ENCODE data around the gene PBX3. TPM values are rescaled to one million over a fixed set of nuclear protein-coding genes. Genes with fewer than 3 reads are reported as not detected.
A peak's percentile ranks its signal among the peaks of the same experiment; 100 is the strongest.

The PBX3 gene
- polyA plus RNA-seq, 3 donors from 2014 or later = 5.7 to 7.0 (median 6.2) TPM

- Mint-ChIP-seq H3K4me3 (no peak overlapping the region), H3K36me3 (peaks cover 0 to 3% (median 0%) of the 10 kb centered on the region in 3 donors), H3K27ac (no peak overlapping the region), H3K27me3 (ENCODE audit: low read depth in 3 of 3) (peaks cover 0 to 5% (median 0%) of the 10 kb centered on the region in 3 donors), H3K9me3 (no peaks in the 10 kb centered on the region), H3K4me1 (peaks cover 0 to 6% of the 10 kb centered on the region in 2 donors)
- DNase-seq = no peak
Observed at GRCh38 chr9:125850763-125851162, 103.6 kb downstream of the PBX3 start.

- no peaks in the 10 kb centered on the region for H3K36me3 Mint-ChIP-seq
- peaks cover 0 to 3% (median 0%) of the 10 kb centered on the region in 3 donors for H3K27me3 Mint-ChIP-seq (ENCODE audit: low read depth in 3 of 3)
- H3K4me3 Mint-ChIP-seq = no peak overlapping the region
- no peaks in the 10 kb centered on the region for H3K9me3 Mint-ChIP-seq
- DNase-seq = no peak
- H3K4me1 Mint-ChIP-seq = peaks cover 0 to 6% of the 10 kb centered on the region in 2 donors
- H3K27ac Mint-ChIP-seq = no peak overlapping the region
Observed at GRCh38 chr9:125851979-125852378, 104.8 kb downstream of the PBX3 start.

GRCh38 chr9:125852386-125852785 lies 105.2 kb downstream of the PBX3 start:
- Mint-ChIP-seq H3K9me3 (no peaks in the 10 kb centered on the region), H3K27me3 (ENCODE audit: low read depth in 3 of 3) (peaks cover 0 to 3% (median 0%) of the 10 kb centered on the region in 3 donors), H3K36me3 (no peaks in the 10 kb centered on the region), H3K27ac (no peak overlapping the region), H3K4me1 (peaks cover 0 to 6% of the 10 kb centered on the region in 2 donors), H3K4me3 (no peak overlapping the region)
- DNase-seq = no peak

GRCh38 chr9:125854553-125855275 lies 107.5 kb downstream of the PBX3 start:
- Mint-ChIP-seq H3K36me3 (no peaks in the 10 kb centered on the region), H3K9me3 (no peaks in the 10 kb centered on the region), H3K27ac (no peak overlapping the region), H3K4me3 (no peak overlapping the region), H3K4me1 (peaks cover 0 to 6% of the 10 kb centered on the region in 2 donors), H3K27me3 (ENCODE audit: low read depth in 3 of 3) (peaks cover 0 to 3% (median 0%) of the 10 kb centered on the region in 3 donors)
- DNase-seq = no peak

GRCh38 chr9:125856331-125856730 lies 109.2 kb downstream of the PBX3 start:
- Mint-ChIP-seq H3K27ac (no peak overlapping the region), H3K27me3 (ENCODE audit: low read depth in 3 of 3) (peaks cover 0 to 1% (median 0%) of the 10 kb centered on the region in 3 donors), H3K36me3 (no peaks in the 10 kb centered on the region), H3K9me3 (no peaks in the 10 kb centered on the region), H3K4me1 (peaks cover 0 to 6% of the 10 kb centered on the region in 2 donors), H3K4me3 (no peak overlapping the region)
- no peak for DNase-seq

- Mint-ChIP-seq H3K4me1 (peaks cover 0 to 1% of the 10 kb centered on the region in 2 donors), H3K4me3 (no peak overlapping the region), H3K36me3 (no peaks in the 10 kb centered on the region), H3K9me3 (no peaks in the 10 kb centered on the region), H3K27me3 (ENCODE audit: low read depth in 3 of 3) (no peaks in the 10 kb centered on the region), H3K27ac (no peak overlapping the region)
- DNase-seq = no peak
Observed at GRCh38 chr9:125861405-125862058, 114.4 kb downstream of the PBX3 start.

GRCh38 chr9:125863923-125864322 lies 116.8 kb downstream of the PBX3 start:
- H3K36me3 Mint-ChIP-seq = no peaks in the 10 kb centered on the region
- no peaks in the 10 kb centered on the region for H3K27me3 Mint-ChIP-seq (ENCODE audit: low read depth in 3 of 3)
- H3K27ac Mint-ChIP-seq = peak overlapping the region in 1 of 6 donors; percentile 77
- DNase-seq = no peak
- H3K4me3 Mint-ChIP-seq = no peak overlapping the region
- H3K9me3 Mint-ChIP-seq = no peaks in the 10 kb centered on the region
- peaks cover 0 to 6% of the 10 kb centered on the region in 2 donors for H3K4me1 Mint-ChIP-seq

- H3K27ac Mint-ChIP-seq = no peak overlapping the region
- H3K4me3 Mint-ChIP-seq = no peak overlapping the region
Observed at GRCh38 chr9:125867751-125868415, 120.7 kb downstream of the PBX3 start.

GRCh38 chr9:125878164-125878631 lies 131.0 kb downstream of the PBX3 start:
- Mint-ChIP-seq H3K27ac (peak overlapping the region in 1 of 6 donors; percentile 30), H3K36me3 (peaks cover 0 to 8% (median 0%) of the 10 kb centered on the region in 3 donors), H3K4me3 (no peak overlapping the region)

More at GRCh38 chr9:125867751-125868415, 120.7 kb downstream of the PBX3 start:
- H3K36me3 Mint-ChIP-seq = no peaks in the 10 kb centered on the region
- H3K9me3 Mint-ChIP-seq = no peaks in the 10 kb centered on the region
- no peaks in the 10 kb centered on the region for H3K27me3 Mint-ChIP-seq (ENCODE audit: low read depth in 3 of 3)
- H3K4me1 Mint-ChIP-seq = peaks cover 0 to 6% of the 10 kb centered on the region in 2 donors
- no peak for DNase-seq

GRCh38 chr9:125881042-125881441 lies 133.9 kb downstream of the PBX3 start:
- Mint-ChIP-seq H3K27ac (no peak overlapping the region), H3K27me3 (ENCODE audit: low read depth in 3 of 3) (peaks cover 0 to 1% (median 0%) of the 10 kb centered on the region in 3 donors), H3K36me3 (peaks cover 0 to 8% (median 0%) of the 10 kb centered on the region in 3 donors), H3K9me3 (no peaks in the 10 kb centered on the region), H3K4me3 (no peak overlapping the region), H3K4me1 (no peaks in the 10 kb centered on the region)
- DNase-seq = no peak

More at GRCh38 chr9:125878164-125878631, 131.0 kb downstream of the PBX3 start:
- H3K27me3 Mint-ChIP-seq (ENCODE audit: low read depth in 3 of 3) = peaks cover 0 to 1% (median 0%) of the 10 kb centered on the region in 3 donors
- H3K4me1 Mint-ChIP-seq = no peaks in the 10 kb centered on the region
- H3K9me3 Mint-ChIP-seq = no peaks in the 10 kb centered on the region
- DNase-seq = no peak

- DNase-seq = no peak
- H3K36me3 Mint-ChIP-seq = no peaks in the 10 kb centered on the region
- no peaks in the 10 kb centered on the region for H3K9me3 Mint-ChIP-seq
- no peak overlapping the region for H3K4me3 Mint-ChIP-seq
- peaks cover under 1 to 1% of the 10 kb centered on the region in 2 donors for H3K4me1 Mint-ChIP-seq
- H3K27ac Mint-ChIP-seq = no peak overlapping the region
- H3K27me3 Mint-ChIP-seq (ENCODE audit: low read depth in 3 of 3) = peaks cover 0 to 3% (median 2%) of the 10 kb centered on the region in 3 donors
Observed at GRCh38 chr9:125883565-125884217, 136.5 kb downstream of the PBX3 start.

GRCh38 chr9:125884218-125884595 lies 137.0 kb downstream of the PBX3 start:
- H3K27me3 Mint-ChIP-seq (ENCODE audit: low read depth in 3 of 3) = peaks cover 0 to 4% (median 3%) of the 10 kb centered on the region in 3 donors
- no peak overlapping the region for H3K4me3 Mint-ChIP-seq
- H3K9me3 Mint-ChIP-seq = no peaks in the 10 kb centered on the region
- H3K36me3 Mint-ChIP-seq = no peaks in the 10 kb centered on the region
- DNase-seq = no peak
- H3K4me1 Mint-ChIP-seq = peaks cover 6 to 7% of the 10 kb centered on the region in 2 donors
- H3K27ac Mint-ChIP-seq = no peak overlapping the region

- Mint-ChIP-seq H3K9me3 (no peaks in the 10 kb centered on the region), H3K4me1 (peaks cover 9 to 17% of the 10 kb centered on the region in 2 donors), H3K4me3 (no peak overlapping the region), H3K27me3 (ENCODE audit: low read depth in 3 of 3) (peaks cover 0 to 4% (median 3%) of the 10 kb centered on the region in 3 donors), H3K36me3 (no peaks in the 10 kb centered on the region), H3K27ac (no peak overlapping the region)
- no peak for DNase-seq
Observed at GRCh38 chr9:125885405-125886034, 138.3 kb downstream of the PBX3 start.
